HepG2 (cell line): Measurements from ENCODE around the gene SLC35F3. TPM values are rescaled to one million over a fixed set of nuclear protein-coding genes. Genes with fewer than 3 reads are reported as not detected.

ENCODE experiments used
- AKAP8 ChIP-seq: sonication (generic); formaldehyde crosslinking; IDR thresholded peaks from 2 replicates; pipeline ENCODE4 v1.5.1; 2020; ENCODE audit warnings: mild to moderate bottlenecking, missing genetic modification reagents
- EEA1 ChIP-seq: sonication (generic); formaldehyde crosslinking; IDR thresholded peaks from 2 replicates; pipeline ENCODE4 v1.5.1; 2020; ENCODE audit warnings: mild to moderate bottlenecking, missing genetic modification reagents, borderline replicate concordance
- FOXA3 ChIP-seq: IDR thresholded peaks from 2 replicates; pipeline ENCODE4 v1.6.1; 2016; ENCODE audit warnings: missing genetic modification reagents, missing compliant biosample characterization
- FOXC1 ChIP-seq: sonication (generic); formaldehyde crosslinking; IDR thresholded peaks from 2 replicates; pipeline ENCODE4 v1.8.0; 2022; ENCODE audit warnings: mild to moderate bottlenecking, missing genetic modification reagents, borderline replicate concordance
- HMGA1 ChIP-seq: sonication (generic); formaldehyde crosslinking; conservative IDR thresholded peaks from 2 replicates; pipeline ENCODE4 v1.4.0; 2020; ENCODE audit warnings: missing genetic modification reagents
- IKZF1 ChIP-seq: fragments of 450-650 bp; IDR thresholded peaks from 2 replicates; pipeline ENCODE4 v1.7.1; 2016
- KAT8 ChIP-seq: IDR thresholded peaks from 2 replicates; pipeline ENCODE4 v1.6.1; 2016; ENCODE audit warnings: missing genetic modification reagents, missing compliant biosample characterization
- KDM2A ChIP-seq: sonication (generic); formaldehyde crosslinking; IDR thresholded peaks from 2 replicates; pipeline ENCODE4 v1.4.0; 2020; ENCODE audit warnings: low read depth, missing genetic modification reagents, borderline replicate concordance
- KLF15 ChIP-seq: sonication (generic); formaldehyde crosslinking; IDR thresholded peaks from 2 replicates; pipeline ENCODE4 v1.8.1; 2023; ENCODE audit warnings: borderline replicate concordance, mild to moderate bottlenecking, inconsistent platforms, missing genetic modification reagents, mixed read lengths
- MXD1 ChIP-seq: sonication (generic); formaldehyde crosslinking; IDR thresholded peaks from 2 replicates; pipeline ENCODE4 v1.4.0; 2020; ENCODE audit warnings: mild to moderate bottlenecking, missing genetic modification reagents
- NFIC ChIP-seq: IDR thresholded peaks from 2 replicates; pipeline ENCODE4 v1.6.1; 2012; ENCODE audit warnings: mild to moderate bottlenecking, low read length, inconsistent platforms
- PATZ1 ChIP-seq: sonication (generic); formaldehyde crosslinking; IDR thresholded peaks from 2 replicates; pipeline ENCODE4 v1.4.0; 2020; ENCODE audit warnings: missing genetic modification reagents
- SALL1 ChIP-seq: sonication (generic); formaldehyde crosslinking; IDR thresholded peaks from 2 replicates; pipeline ENCODE4 v1.8.0; 2022; ENCODE audit warnings: mild to moderate bottlenecking, missing genetic modification reagents
- SMC3 ChIP-seq: IDR thresholded peaks from 2 replicates; pipeline ENCODE4 v1.6.1; 2011; ENCODE audit warnings: low read length, improper control_type of control experiment
- SOX13 ChIP-seq, 3 experiments: fragments of 450-650 bp in 1 of 3; sonication (generic) in 1 of 3; formaldehyde crosslinking in 1 of 3; IDR thresholded peaks in 2 of 3; conservative IDR thresholded peaks in 1 of 3; 2 replicates each; pipeline versions ENCODE4 v1.5.0 to v1.6.1; 2016 to 2020; ENCODE audit warnings: antibody characterized with exemption in 1 of 3, mild to moderate bottlenecking in 1 of 3, missing compliant biosample characterization in 1 of 3, missing genetic modification reagents in 1 of 3, moderate library complexity in 1 of 3
- SRSF9 ChIP-seq: fragments of 200-400 bp; formaldehyde crosslinking; IDR thresholded peaks from 2 replicates; pipeline ENCODE4 v1.6.1; 2018; ENCODE audit warnings: borderline replicate concordance, mild to moderate bottlenecking, low read depth, low read length; ENCODE audit not compliant: insufficient read depth, poor library complexity, severe bottlenecking
- ZNF12 ChIP-seq: sonication (generic); formaldehyde crosslinking; IDR thresholded peaks from 2 replicates; pipeline ENCODE4 v1.5.0; 2020; ENCODE audit warnings: missing genetic modification reagents
- ZNF207 ChIP-seq: fragments of 450-650 bp; IDR thresholded peaks from 2 replicates; pipeline ENCODE4 v1.6.1; 2016; ENCODE audit warnings: antibody characterized with exemption, borderline replicate concordance
- ZNF552 ChIP-seq: sonication (generic); formaldehyde crosslinking; IDR thresholded peaks from 2 replicates; pipeline ENCODE4 v1.9.0; 2022; ENCODE audit warnings: missing genetic modification reagents, mild to moderate bottlenecking, borderline replicate concordance
- ZNF574 ChIP-seq: sonication (generic); formaldehyde crosslinking; IDR thresholded peaks from 2 replicates; pipeline ENCODE4 v1.4.0; 2020; ENCODE audit warnings: missing genetic modification reagents
- ZNF75D ChIP-seq: sonication (generic); formaldehyde crosslinking; IDR thresholded peaks from 2 replicates; pipeline ENCODE4 v1.8.1; 2023; ENCODE audit warnings: missing genetic modification reagents, mild to moderate bottlenecking, borderline replicate concordance
- ZSCAN29 ChIP-seq: sonication (generic); formaldehyde crosslinking; conservative IDR thresholded peaks from 2 replicates; pipeline ENCODE4 v1.4.0; 2020; ENCODE audit warnings: mild to moderate bottlenecking, missing genetic modification reagents
- ZSCAN31 ChIP-seq: sonication (generic); formaldehyde crosslinking; IDR thresholded peaks from 2 replicates; pipeline ENCODE4 v1.5.0; 2020; ENCODE audit warnings: low read depth, mild to moderate bottlenecking, missing genetic modification reagents
- polyA plus RNA-seq, 8 experiments: library from polyadenylated mRNA; depleted of rRNA in 3 of 8; stranded (reverse) in 7 of 8; unstranded in 1 of 8; fragments of >200 nt; fragmentation: Illumina TruSeq in 4 of 8; extraction: Trizol in 4 of 8; gene quantifications; 2 replicates each; pipeline versions ENCODE4 v1.2.1 to v1.2.3, GENCODE V29; 2011 to 2016; ENCODE audit warnings: low read depth in 4 of 8, missing spikeins in 1 of 8, mixed read lengths in 1 of 8; ENCODE audit not compliant: insufficient read depth in 1 of 8
- total RNA-seq, 5 experiments: library from RNA; depleted of rRNA; stranded (reverse); fragments of >200 nt; fragmentation: Illumina TruSeq; extraction: Trizol; gene quantifications; 2 replicates each; pipeline ENCODE4 v1.2.3, GENCODE V29; 2016; ENCODE audit warnings: low read depth in 1 of 5

SLC35F3 gene
- total and polyA plus RNA-seq, 2 of the 13 experiments (the other 11 are each of a cell fraction or from before 2014, with no cell fraction given): not detected

GRCh38 chr1:234322979-234323378, 418.5 kb downstream of the SLC35F3 start (continued):
- no peak for TF ChIP-seq KLF15 (CRISPR knock-in tag)
- TF ChIP-seq SOX13 (IDR thresholded peaks at IDR 0.05): no peak
- TF ChIP-seq SOX13 (CRISPR knock-in tag; conservative IDR thresholded peaks at IDR 0.05 in 1 of 2, IDR thresholded peaks at IDR 0.05 in 1 of 2): no peak
- 0 out of 2 replicates have a peak, but pooled peaks have one; percentile 39 for TF ChIP-seq ZSCAN31 (CRISPR knock-in tag)
- no peak for TF ChIP-seq ZNF12 (CRISPR knock-in tag)
- no peak for TF ChIP-seq HMGA1 (CRISPR knock-in tag)
- TF ChIP-seq PATZ1 (CRISPR knock-in tag): 0 out of 2 replicates have a peak, but pooled peaks have one; percentile 10
- TF ChIP-seq AKAP8 (CRISPR knock-in tag): no peak
- TF ChIP-seq MXD1 (CRISPR knock-in tag): no peak
- no peak for TF ChIP-seq EEA1 (CRISPR knock-in tag)
- TF ChIP-seq ZNF207: no peak
- TF ChIP-seq ZNF75D (CRISPR knock-in tag): no peak
- no peak for TF ChIP-seq SRSF9
- no peak for TF ChIP-seq ZSCAN29 (CRISPR knock-in tag)
- no peak for TF ChIP-seq FOXA3 (CRISPR knock-in tag)
- 0 out of 2 replicates have a peak, but pooled peaks have one; percentile 22 for TF ChIP-seq KAT8
- peak; percentile 32; the same call in 1 of the 2 replicates for TF ChIP-seq KDM2A
- TF ChIP-seq NFIC: no peak
- TF ChIP-seq ZNF552 (CRISPR knock-in tag): no peak
- TF ChIP-seq ZNF574 (CRISPR knock-in tag): peak; percentile 95
- TF ChIP-seq SMC3: peak; percentile 55; the same call in 1 of the 2 replicates
- TF ChIP-seq SALL1 (CRISPR knock-in tag): peak; percentile 24; the same call in 1 of the 2 replicates
- TF ChIP-seq IKZF1: no peak
- TF ChIP-seq FOXC1: no peak
